Natural killer cell (primary cell): ENCODE data around the gene LAMC3. TPM values are rescaled to one million over a fixed set of nuclear protein-coding genes. Genes with fewer than 3 reads are reported as not detected.

ENCODE experiments used
- ATAC-seq, 3 donors: fragments of 150-1000 bp in 2 of 3; fragments of 200-7000 bp in 1 of 3; cut with Tn5 transposase; 1 replicate in 1 of 3; 2 replicates in 2 of 3; pipeline ENCODE4 v1.10.0; 2021; ENCODE audit warnings: mild to moderate bottlenecking in 2 of 3, moderate library complexity in 2 of 3
- DNase-seq, 2 donors: peaks; one replicate each; pipeline versions ENCODE4 v3.0.0 to v3.0.0-alpha.2; 2013 to 2021; ENCODE audit warnings: mixed read lengths in 1 of 2
- H3K27ac ChIP-seq: one replicate; pipeline ENCODE4 v1.5.1; 2013; ENCODE audit warnings: mild to moderate bottlenecking, low read length
- H3K27me3 ChIP-seq: one replicate; pipeline ENCODE4 v1.6.1; 2013; ENCODE audit warnings: low read length; ENCODE audit not compliant: control insufficient read depth, insufficient read depth
- H3K36me3 ChIP-seq: one replicate; pipeline ENCODE4 v1.6.1; 2013; ENCODE audit warnings: low read length; ENCODE audit not compliant: control insufficient read depth, insufficient read depth
- H3K4me1 ChIP-seq: one replicate; pipeline ENCODE4 v1.6.1; 2013; ENCODE audit warnings: low read length; ENCODE audit not compliant: control insufficient read depth, insufficient read depth
- H3K4me3 ChIP-seq: one replicate; pipeline ENCODE4 v1.5.1; 2013; ENCODE audit warnings: low read length
- H3K9me3 ChIP-seq: one replicate; pipeline ENCODE4 v1.6.1; 2013; ENCODE audit warnings: low read length; ENCODE audit not compliant: control insufficient read depth, insufficient read depth
- H3K27ac Mint-ChIP-seq, 2 donors: one replicate each; pipeline ENCODE4 v1.8.0; 2022; ENCODE audit warnings: mild to moderate bottlenecking in 2 of 2, mixed read lengths in 2 of 2, moderate library complexity in 1 of 2
- H3K27me3 Mint-ChIP-seq, 2 donors: one replicate each; pipeline ENCODE4 v1.8.0; 2022; ENCODE audit warnings: low read depth in 2 of 2, mixed read lengths in 2 of 2
- H3K36me3 Mint-ChIP-seq: one replicate; pipeline ENCODE4 v1.8.0; 2022; ENCODE audit warnings: mixed read lengths
- H3K4me1 Mint-ChIP-seq, 2 donors: one replicate each; pipeline ENCODE4 v1.8.0; 2022; ENCODE audit warnings: mixed read lengths in 2 of 2
- H3K4me3 Mint-ChIP-seq: one replicate; pipeline ENCODE4 v1.8.0; 2022; ENCODE audit warnings: mild to moderate bottlenecking, moderate library complexity, mixed read lengths
- H3K9me3 Mint-ChIP-seq, 2 donors: one replicate each; pipeline ENCODE4 v1.8.0; 2022; ENCODE audit warnings: mixed read lengths in 2 of 2
- WGBS: methylation state at CpG from one replicate; pipeline ENCODE4 v1.1.7; 2013; ENCODE audit warnings: missing lambda C conversion rate; ENCODE audit not compliant: insufficient coverage; 5-methylcytosine and 5-hydroxymethylcytosine counted together
- intact Hi-C: fragments of 100-400 bp; cut with micrococcal nuclease; formaldehyde crosslinking; loops from one replicate; pipeline ENCODE4 v1.14.2; 2022
- total RNA-seq, 4 donors: library from RNA; stranded (reverse); fragments of 120-200 nt in 1 of 4; gene quantifications; one replicate each; pipeline versions ENCODE4 v1.2.3 to v1.2.4, GENCODE V29; 2013 to 2022
- TF ChIP-seq, protein P1 (sequence below): fragments of 200-600 bp; IDR thresholded peaks from one replicate; pipeline ENCODE4 v1.8.0; 2022; ENCODE audit warnings: antibody characterized with exemption

LAMC3 gene
- total RNA-seq, 3 donors from 2014 or later (not counting 1 experiment from before 2014, with no cell fraction given), result not detected

DNA sequence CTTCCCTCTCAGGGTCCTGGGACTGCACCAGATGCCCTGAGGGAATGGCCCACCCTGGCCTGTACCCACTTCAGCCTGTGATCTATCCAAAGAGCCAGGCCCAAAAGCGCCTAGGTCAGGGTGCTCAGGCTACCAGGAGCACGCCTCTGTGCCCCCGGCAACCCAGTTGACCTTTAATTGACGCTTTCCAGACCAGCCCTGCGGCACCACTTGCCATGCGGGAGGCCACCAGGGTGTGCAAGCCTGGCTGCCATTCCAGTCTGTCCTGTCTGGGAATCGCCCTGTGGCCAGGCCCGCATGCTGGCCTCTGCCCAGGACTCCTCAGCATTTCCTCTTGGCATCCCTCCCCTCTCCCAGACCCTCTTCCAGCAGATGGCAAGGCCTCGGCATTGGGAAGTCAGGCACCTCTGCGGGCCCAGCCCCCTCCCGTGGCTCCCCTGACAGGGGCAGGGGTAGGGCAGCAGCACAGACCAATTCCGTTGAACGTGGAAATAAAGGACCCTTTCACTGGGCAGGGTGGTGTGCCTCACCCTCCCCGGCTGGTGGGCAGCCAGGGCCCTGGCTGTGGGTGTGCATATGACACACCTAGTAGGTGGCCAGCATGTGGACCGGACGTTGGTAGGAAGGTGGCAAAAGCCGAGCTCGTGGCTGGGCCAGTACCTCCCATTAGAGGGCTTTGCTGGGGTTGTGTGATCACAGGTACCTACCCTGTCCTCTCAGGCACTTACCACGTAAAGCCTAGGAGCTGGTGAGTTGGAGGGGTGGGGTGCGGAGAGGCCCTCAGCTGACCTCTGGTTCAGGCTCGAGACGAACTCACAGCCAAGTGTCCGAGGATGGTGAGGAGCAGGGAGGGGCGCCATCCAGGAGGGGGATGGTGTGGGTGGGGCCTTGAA is 83.8 kb downstream of the LAMC3 start:
- ATAC-seq (no peak), DNase-seq (no peak)
- H3K9me3 ChIP-seq, result no peaks in the 10 kb centered on the region
- 90% methylated on average over 24 of the region's 24 CpGs for WGBS
- intact Hi-C loops, result no loop called here
- H3K27ac ChIP-seq, result no peak overlapping the region
- no peak overlapping the region for H3K4me3 Mint-ChIP-seq
- H3K27me3 Mint-ChIP-seq, result peaks cover 15 to 28% of the 10 kb centered on the region in 2 donors
- H3K27me3 ChIP-seq, result peaks cover 9% of the 10 kb centered on the region
- no peaks in the 10 kb centered on the region for H3K36me3 ChIP-seq
- TF ChIP-seq, protein P1, sequence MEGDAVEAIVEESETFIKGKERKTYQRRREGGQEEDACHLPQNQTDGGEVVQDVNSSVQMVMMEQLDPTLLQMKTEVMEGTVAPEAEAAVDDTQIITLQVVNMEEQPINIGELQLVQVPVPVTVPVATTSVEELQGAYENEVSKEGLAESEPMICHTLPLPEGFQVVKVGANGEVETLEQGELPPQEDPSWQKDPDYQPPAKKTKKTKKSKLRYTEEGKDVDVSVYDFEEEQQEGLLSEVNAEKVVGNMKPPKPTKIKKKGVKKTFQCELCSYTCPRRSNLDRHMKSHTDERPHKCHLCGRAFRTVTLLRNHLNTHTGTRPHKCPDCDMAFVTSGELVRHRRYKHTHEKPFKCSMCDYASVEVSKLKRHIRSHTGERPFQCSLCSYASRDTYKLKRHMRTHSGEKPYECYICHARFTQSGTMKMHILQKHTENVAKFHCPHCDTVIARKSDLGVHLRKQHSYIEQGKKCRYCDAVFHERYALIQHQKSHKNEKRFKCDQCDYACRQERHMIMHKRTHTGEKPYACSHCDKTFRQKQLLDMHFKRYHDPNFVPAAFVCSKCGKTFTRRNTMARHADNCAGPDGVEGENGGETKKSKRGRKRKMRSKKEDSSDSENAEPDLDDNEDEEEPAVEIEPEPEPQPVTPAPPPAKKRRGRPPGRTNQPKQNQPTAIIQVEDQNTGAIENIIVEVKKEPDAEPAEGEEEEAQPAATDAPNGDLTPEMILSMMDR, result no peak
- no peaks in the 10 kb centered on the region for H3K36me3 Mint-ChIP-seq
- H3K27ac Mint-ChIP-seq, result no peak overlapping the region
- H3K4me1 ChIP-seq, result peaks cover 3% of the 10 kb centered on the region
- H3K4me3 ChIP-seq, result no peak overlapping the region
- H3K9me3 Mint-ChIP-seq, result no peaks in the 10 kb centered on the region
- H3K4me1 Mint-ChIP-seq, result no peaks in the 10 kb centered on the region

- H3K27ac Mint-ChIP-seq, result no peak overlapping the region
- ATAC-seq (no peak), DNase-seq (no peak)
- no peak overlapping the region for H3K4me3 Mint-ChIP-seq
- no peaks in the 10 kb centered on the region for H3K36me3 ChIP-seq
- peaks cover 3% of the 10 kb centered on the region for H3K4me1 ChIP-seq
- H3K4me1 Mint-ChIP-seq, result no peaks in the 10 kb centered on the region
- TF ChIP-seq, protein P1, result no peak
- no peak overlapping the region for H3K4me3 ChIP-seq
- intact Hi-C loops, result no loop called here
- H3K9me3 Mint-ChIP-seq, result no peaks in the 10 kb centered on the region
- H3K36me3 Mint-ChIP-seq, result no peaks in the 10 kb centered on the region
- whole genome bisulfite sequencing, result 83% methylated on average over 5 of the region's 5 CpGs
- peaks cover 15 to 32% of the 10 kb centered on the region in 2 donors for H3K27me3 Mint-ChIP-seq
- H3K27ac ChIP-seq, result no peak overlapping the region
- H3K9me3 ChIP-seq, result no peaks in the 10 kb centered on the region
- H3K27me3 ChIP-seq, result peaks cover 9% of the 10 kb centered on the region
Observed at GRCh38 chr9:131094015-131094414, 85.0 kb downstream of the LAMC3 start.

DNA sequence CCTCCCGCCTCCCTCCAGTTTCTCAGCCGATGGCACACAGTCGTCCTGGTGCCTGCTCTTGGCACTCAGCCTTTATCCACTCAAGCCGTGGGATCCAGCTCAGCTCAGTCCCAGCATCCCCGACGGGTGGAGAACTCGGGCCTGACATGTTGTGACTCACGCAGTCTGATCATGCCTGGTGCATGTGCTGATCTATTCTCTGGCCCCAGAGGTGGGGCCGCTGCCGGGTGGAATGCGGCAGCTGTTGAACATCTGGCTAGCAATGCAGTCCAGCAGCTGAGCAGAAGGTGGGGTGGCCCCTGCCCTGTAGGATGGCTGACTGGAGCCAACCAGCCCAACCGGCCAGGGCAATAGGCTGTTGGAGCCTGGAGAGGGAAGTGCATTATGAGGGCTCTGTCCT is 85.6 kb downstream of the LAMC3 start:
- Mint-ChIP-seq H3K4me3 (no peak overlapping the region), H3K4me1 (no peaks in the 10 kb centered on the region), H3K27me3 (peaks cover 15 to 34% of the 10 kb centered on the region in 2 donors), H3K36me3 (no peaks in the 10 kb centered on the region), H3K9me3 (no peaks in the 10 kb centered on the region), H3K27ac (no peak overlapping the region)
- no peaks in the 10 kb centered on the region for H3K9me3 ChIP-seq
- H3K4me3 ChIP-seq, result no peak overlapping the region
- H3K4me1 ChIP-seq, result peaks cover 3% of the 10 kb centered on the region
- no peak overlapping the region for H3K27ac ChIP-seq
- no peak for ATAC-seq
- no peaks in the 10 kb centered on the region for H3K36me3 ChIP-seq
- H3K27me3 ChIP-seq, result peaks cover 9% of the 10 kb centered on the region
- DNase-seq, result no peak
- intact Hi-C loops, result no loop called here
- 91% methylated on average over 12 of the region's 12 CpGs for WGBS
- TF ChIP-seq, protein P1, result no peak
